Ovary (tissue), 9 donors: ENCODE results near the gene TET1. TPM values are rescaled to one million over a fixed set of nuclear protein-coding genes. Genes with fewer than 3 reads are reported as not detected.
"Not testable (repeated sequence)": the region's sequence is repeated elsewhere in the genome, so short reads cannot be mapped to it uniquely, and the experiment has no call there.

Experiments
- DNase-seq, 5 donors: peaks; one replicate each; pipeline ENCODE4 v3.0.0-alpha.2; 2019 to 2020
- H3K27ac ChIP-seq, 2 donors: fragments of 200-600 bp; one replicate each; pipeline versions ENCODE4 v1.5.1 to v1.8.0; 2019 to 2022
- H3K27me3 ChIP-seq: fragments of 200-600 bp; one replicate; pipeline ENCODE4 v1.8.0; 2022
- H3K36me3 ChIP-seq: fragments of 200-600 bp; sonication (generic); one replicate; pipeline ENCODE4 v1.5.1; 2019
- H3K4me1 ChIP-seq: one replicate; pipeline ENCODE4 v1.8.1; 2013; ENCODE audit warnings: mild to moderate bottlenecking, moderate library complexity; ENCODE audit not compliant: insufficient read depth
- H3K4me3 ChIP-seq: fragments of 200-600 bp; sonication (generic); one replicate; pipeline ENCODE4 v1.5.1; 2017
- H3K9me3 ChIP-seq, 2 donors: fragments of 200-600 bp in 1 of 2; sonication (generic) in 1 of 2; one replicate each; pipeline versions ENCODE4 v1.5.1 to v1.8.1; 2013 to 2019; ENCODE audit warnings: mild to moderate bottlenecking in 1 of 2, moderate library complexity in 1 of 2
- CTCF ChIP-seq, 3 donors: fragments of 450-650 bp in 2 of 3; fragments of 200-600 bp in 1 of 3; IDR thresholded peaks; one replicate each; pipeline versions ENCODE4 v1.5.1 to v1.8.0; 2016 to 2022; ENCODE audit warnings: antibody characterized with exemption in 3 of 3, mild to moderate bottlenecking in 1 of 3
- EP300 ChIP-seq: sonication (generic); formaldehyde crosslinking; IDR thresholded peaks from one replicate; pipeline ENCODE4 v1.6.1; 2017; ENCODE audit warnings: antibody characterized with exemption
- POLR2A ChIP-seq: fragments of 450-650 bp; IDR thresholded peaks from one replicate; pipeline ENCODE4 v1.6.1; 2017; ENCODE audit warnings: antibody characterized with exemption, mild to moderate bottlenecking, moderate library complexity
- WGBS, 3 donors: extraction: QIAGEN DNeasy Blood & Tissue Kit in 1 of 3; methylation state at CpG; one replicate each; pipeline versions ENCODE4 v1.1.5 to v1.1.7; 2013 to 2017; 5-methylcytosine and 5-hydroxymethylcytosine counted together
- intact Hi-C, 4 donors: fragments of 100-400 bp; cut with DNase I; formaldehyde crosslinking; loops; one replicate each; pipeline versions ENCODE4 v1.11.0 to v1.15.1; 2022 to 2023
- polyA plus RNA-seq, 2 donors: library from polyadenylated mRNA; stranded (reverse); fragments of 200-250 nt in 1 of 2; fragments of 350-450 nt in 1 of 2; fragmentation: Illumina TruSeq in 1 of 2; extraction: RNeasy Lipid Tissue Mini Kit (QIAGEN cat#74804) in 1 of 2; gene quantifications; one replicate each; pipeline ENCODE4 v1.2.3, GENCODE V29; 2013 to 2014
- total RNA-seq, 7 donors: library from RNA; depleted of rRNA in 2 of 7; stranded (reverse); fragments of >200 nt in 2 of 7; fragmentation: NEBNext Ultra II Directional in 3 of 7; extraction: Animal tissue kit (Norgen Biotek cat#: 25700) in 3 of 7; gene quantifications; one replicate each; pipeline versions ENCODE4 v1.1.0 to v1.2.4, GENCODE V29; 2016 to 2023
- donor health status: DM: no; HTN: no; CAD: no; lungs with moderate emphysema.
- donor health status: DM: no; HTN: no; CAD: no.
- donor health status: Bipolar disorder and iron deficiency.
- donor health status: DM: yes; HTN: yes; CAD: no.
- donor health status: DM: no; HTN: no; CAD: no.
- donor health status: DM: yes; HTN: yes; CAD: no.

Gene TET1
- total and polyA plus RNA-seq, 9 donors = 0.69 to 7.0 (median 5.3) TPM

- intact Hi-C loops = no loop called here
- H3K4me3 ChIP-seq = no peak overlapping the region
- H3K27ac ChIP-seq = no peak overlapping the region
- TF ChIP-seq POLR2A (no peak), EP300 (no peak), CTCF (IDR thresholded peaks at IDR 0.05) (no peak)
- DNase-seq = no peak
- no peaks in the 10 kb centered on the region for H3K4me1 ChIP-seq
- H3K36me3 ChIP-seq = no peaks in the 10 kb centered on the region
- no peaks in the 10 kb centered on the region for H3K9me3 ChIP-seq
- no peaks in the 10 kb centered on the region for H3K27me3 ChIP-seq
- WGBS, 3 donors = 58 to 67% (median 65%) methylated on average over 1 of the region's 1 CpG
These were observed 140.1 kb downstream of the TET1 start for GRCh38 chr10:68700197-68700596.

- WGBS, 3 donors = 87 to 90% (median 88%) methylated on average over 1 of the region's 1 CpG
- intact Hi-C loops = no loop called here
- TF ChIP-seq POLR2A (no peak), EP300 (no peak), CTCF (IDR thresholded peaks at IDR 0.05) (no peak)
- no peaks in the 10 kb centered on the region for H3K4me1 ChIP-seq
- H3K36me3 ChIP-seq = no peaks in the 10 kb centered on the region
- DNase-seq = no peak
- no peak overlapping the region for H3K4me3 ChIP-seq
- H3K9me3 ChIP-seq = no peaks in the 10 kb centered on the region
- H3K27me3 ChIP-seq = no peaks in the 10 kb centered on the region
- H3K27ac ChIP-seq = no peak overlapping the region
These were observed 145.4 kb downstream of the TET1 start for GRCh38 chr10:68705548-68705947.

GRCh38 chr10:68708987-68709386 lies 148.8 kb downstream of the TET1 start:
- H3K9me3 ChIP-seq, H3K27ac ChIP-seq, DNase-seq, H3K4me3 ChIP-seq, H3K27me3 ChIP-seq, intact Hi-C loops, H3K36me3 ChIP-seq, H3K4me1 ChIP-seq: not testable (repeated sequence)
- WGBS, 3 donors = 83 to 95% (median 88%) methylated on average over 5 of the region's 5 CpGs

GRCh38 chr10:68713065-68713464 lies 152.9 kb downstream of the TET1 start:
- WGBS, 3 donors = 93 to 95% (median 94%) methylated on average over 13 of the region's 13 CpGs
- DNase-seq, H3K27me3 ChIP-seq, H3K4me1 ChIP-seq, H3K27ac ChIP-seq, intact Hi-C loops, H3K4me3 ChIP-seq, H3K36me3 ChIP-seq, H3K9me3 ChIP-seq: not testable (repeated sequence)

- DNase-seq = no peak
- 73 to 84% (median 81%) methylated on average over 3 of the region's 3 CpGs for WGBS, 3 donors
- H3K4me1 ChIP-seq = peaks cover under 1% of the 10 kb centered on the region
- intact Hi-C loops = no loop called here
- TF ChIP-seq EP300 (no peak), POLR2A (no peak), CTCF (IDR thresholded peaks at IDR 0.05) (no peak)
- H3K9me3 ChIP-seq = no peaks in the 10 kb centered on the region
- no peak overlapping the region for H3K27ac ChIP-seq
- H3K27me3 ChIP-seq = no peaks in the 10 kb centered on the region
- no peaks in the 10 kb centered on the region for H3K36me3 ChIP-seq
- H3K4me3 ChIP-seq = no peak overlapping the region
These were observed 157.3 kb downstream of the TET1 start for GRCh38 chr10:68717435-68717834.
